ENCODE data around the gene TNNT2.

Gene TNNT2

GRCh38 chr1:201408834-201409200 lies 31.3 kb upstream of the TNNT2 start:
- Mint-ChIP-seq H3K27ac (no peak overlapping the region), H3K4me3 (no peak overlapping the region), H3K36me3 (no peaks in the 10 kb centered on the region), H3K27me3 (peaks cover 16% of the 10 kb centered on the region), H3K4me1 (peaks cover 12% of the 10 kb centered on the region), H3K9me3 (no peaks in the 10 kb centered on the region)
- no peak for DNase-seq (ENCODE audit: low spot score in 2 of 2)
- no peak for ATAC-seq (ENCODE audit: low read depth)

DNA sequence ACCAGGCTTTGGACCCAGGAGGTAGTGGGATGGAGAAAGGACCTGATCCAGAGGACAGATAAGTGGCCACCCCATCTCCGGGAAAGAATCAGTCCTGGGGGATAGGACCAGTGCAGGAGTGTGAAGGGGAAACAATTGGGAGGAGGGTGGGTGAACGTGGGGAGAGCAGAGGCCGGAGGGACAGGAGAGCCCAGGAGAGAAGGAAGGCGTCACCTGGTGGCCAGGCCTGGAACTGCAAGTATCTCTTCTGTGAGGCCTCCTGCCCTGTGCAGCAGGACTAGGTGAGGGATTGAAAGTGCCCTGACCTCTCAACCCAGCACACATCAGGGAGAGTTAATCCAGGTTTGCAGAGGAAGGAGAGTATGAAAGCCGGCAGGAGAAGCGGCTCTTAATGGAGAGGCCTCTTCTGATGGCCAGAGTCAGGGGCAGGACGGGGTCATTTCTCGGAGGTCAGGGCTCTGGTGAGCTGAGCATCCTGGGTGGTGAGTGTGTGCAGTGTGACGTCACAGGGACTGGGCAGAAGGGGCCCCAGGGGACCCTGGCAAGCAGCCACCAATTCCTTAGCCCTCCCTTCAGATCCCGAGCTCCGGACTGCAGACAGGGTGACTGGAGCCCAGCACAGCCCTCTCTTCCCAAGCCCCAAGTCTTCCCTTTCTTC lies 30.8 kb upstream of the TNNT2 start:
- no peaks in the 10 kb centered on the region for H3K9me3 Mint-ChIP-seq
- DNase-seq (ENCODE audit: low spot score in 2 of 2) (peak; percentile 52 to 64), ATAC-seq (ENCODE audit: low read depth) (peak; percentile 65)
- H3K36me3 Mint-ChIP-seq = no peaks in the 10 kb centered on the region
- peaks cover 12% of the 10 kb centered on the region for H3K4me1 Mint-ChIP-seq
- no peak overlapping the region for H3K27ac Mint-ChIP-seq
- H3K4me3 Mint-ChIP-seq = no peak overlapping the region
- peaks cover 16% of the 10 kb centered on the region for H3K27me3 Mint-ChIP-seq

DNA sequence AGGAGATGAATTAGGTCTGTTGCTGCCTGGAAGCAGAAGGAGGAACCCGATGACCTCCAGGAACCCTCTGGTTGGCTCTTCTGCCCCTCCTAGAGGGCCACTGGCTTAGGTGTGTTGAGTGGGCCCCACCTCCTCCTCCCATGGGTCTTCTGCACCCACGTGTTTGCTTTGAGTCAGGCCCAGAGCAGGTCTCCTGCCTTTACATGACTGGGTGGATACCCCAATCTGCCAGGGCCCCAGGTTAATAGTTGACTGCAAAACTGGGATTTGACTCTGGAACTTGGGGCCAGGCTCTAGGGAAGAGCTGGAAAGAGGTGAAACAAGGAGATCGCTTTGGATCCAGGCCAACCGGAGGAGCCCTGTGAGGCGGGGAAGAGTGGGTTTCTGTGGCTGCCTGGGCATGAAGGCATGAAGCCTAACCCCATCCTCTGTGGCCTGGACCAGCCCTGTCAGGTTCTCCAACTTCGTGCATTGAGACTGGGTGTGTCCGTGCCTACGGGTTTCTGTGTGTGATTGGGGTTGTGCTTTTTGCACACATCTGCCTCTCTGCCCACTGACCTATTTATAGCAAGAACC lies 29.4 kb upstream of the TNNT2 start:
- peaks cover 16% of the 10 kb centered on the region for H3K27me3 Mint-ChIP-seq
- H3K4me1 Mint-ChIP-seq = peaks cover 12% of the 10 kb centered on the region
- DNase-seq (ENCODE audit: low spot score in 2 of 2) (no peak), ATAC-seq (ENCODE audit: low read depth) (no peak)
- H3K4me3 Mint-ChIP-seq = no peak overlapping the region
- H3K9me3 Mint-ChIP-seq = no peaks in the 10 kb centered on the region
- no peak overlapping the region for H3K27ac Mint-ChIP-seq
- H3K36me3 Mint-ChIP-seq = no peaks in the 10 kb centered on the region

DNA sequence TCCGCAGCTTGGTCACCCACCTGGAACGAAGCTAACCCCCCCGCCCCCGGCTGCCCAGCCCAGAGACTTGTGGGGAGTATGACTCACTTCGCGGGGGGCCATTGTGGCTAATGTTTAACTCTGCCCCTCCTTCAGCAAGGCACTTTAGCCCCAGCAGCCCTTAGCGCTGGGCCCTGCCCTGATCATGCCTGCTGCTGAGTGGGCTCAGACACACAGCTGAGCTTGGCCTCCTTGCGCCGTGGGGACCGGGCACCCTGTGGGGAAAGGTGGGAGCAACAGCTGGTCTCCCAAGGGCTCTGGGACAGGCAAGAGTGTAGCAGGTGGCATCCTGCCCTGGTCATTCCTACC lies 28.0 kb upstream of the TNNT2 start:
- Mint-ChIP-seq H3K27me3 (peaks cover 16% of the 10 kb centered on the region), H3K4me3 (no peak overlapping the region), H3K9me3 (no peaks in the 10 kb centered on the region), H3K4me1 (peaks cover 12% of the 10 kb centered on the region), H3K27ac (no peak overlapping the region), H3K36me3 (no peaks in the 10 kb centered on the region)
- DNase-seq (ENCODE audit: low spot score in 2 of 2) (no peak), ATAC-seq (ENCODE audit: low read depth) (no peak)

DNA sequence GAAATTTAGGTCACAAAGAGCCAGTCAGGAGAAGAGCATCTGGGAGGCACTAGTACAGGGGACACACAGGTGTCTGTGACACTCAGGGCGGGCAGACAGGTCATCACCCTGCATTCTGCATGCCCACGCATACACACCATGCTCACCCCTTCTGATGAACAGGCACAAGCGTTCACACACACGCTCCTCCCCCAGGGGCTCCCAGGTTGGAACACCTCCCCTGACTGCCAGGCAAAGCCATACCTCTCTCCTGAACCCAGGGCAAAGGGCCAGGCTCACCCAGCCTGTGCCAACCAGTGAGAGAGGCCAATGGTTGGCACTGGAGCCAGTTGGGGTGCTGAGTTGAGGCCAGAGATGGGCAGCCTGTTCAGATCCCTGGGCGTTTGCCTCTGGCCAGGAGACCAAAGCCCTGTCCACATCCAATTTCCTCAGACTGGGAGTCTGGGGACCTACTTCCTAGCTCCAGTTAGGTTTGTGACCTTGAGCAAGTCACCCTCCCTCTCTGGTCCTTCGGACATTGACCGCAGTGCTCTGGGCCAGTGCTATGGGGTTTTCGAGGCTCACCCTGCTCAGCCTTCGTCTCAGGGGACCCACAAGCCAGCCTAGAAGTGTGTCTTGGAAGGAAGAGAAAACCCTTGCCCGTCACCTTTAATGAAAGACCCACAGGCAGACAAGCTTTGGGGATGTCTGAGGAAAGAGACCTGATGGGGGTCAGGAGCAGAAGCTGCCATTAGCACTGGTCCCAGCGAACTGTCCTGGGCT lies 27.4 kb upstream of the TNNT2 start:
- Mint-ChIP-seq H3K27me3 (peaks cover 14% of the 10 kb centered on the region), H3K27ac (no peak overlapping the region), H3K9me3 (no peaks in the 10 kb centered on the region), H3K4me3 (no peak overlapping the region), H3K4me1 (peaks cover 12% of the 10 kb centered on the region), H3K36me3 (no peaks in the 10 kb centered on the region)
- no peak for DNase-seq (ENCODE audit: low spot score in 2 of 2)
- no peak for ATAC-seq (ENCODE audit: low read depth)

DNA sequence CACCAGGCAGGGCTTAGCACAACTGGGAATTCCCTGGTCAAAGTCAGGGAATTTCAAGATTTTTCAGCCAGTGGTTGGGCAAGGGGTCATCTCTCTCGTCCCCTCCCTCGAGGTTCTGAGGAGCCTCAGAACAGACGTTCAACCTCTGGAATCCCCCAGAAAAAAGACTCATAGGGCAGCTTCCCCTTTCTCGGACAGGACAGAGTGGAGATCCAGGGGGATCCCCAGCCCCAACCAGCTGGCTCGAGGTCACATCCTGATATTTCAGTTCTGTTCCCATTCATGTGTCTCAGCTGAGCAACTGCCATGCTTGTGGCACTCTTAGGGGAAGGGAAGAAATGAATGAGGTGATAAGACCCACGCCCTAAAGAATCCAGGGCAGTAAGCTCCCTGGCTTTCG lies 26.6 kb upstream of the TNNT2 start:
- H3K4me3 Mint-ChIP-seq = no peak overlapping the region
- H3K4me1 Mint-ChIP-seq = peaks cover 12% of the 10 kb centered on the region
- no peak overlapping the region for H3K27ac Mint-ChIP-seq
- no peak for ATAC-seq (ENCODE audit: low read depth)
- no peaks in the 10 kb centered on the region for H3K9me3 Mint-ChIP-seq
- H3K36me3 Mint-ChIP-seq = no peaks in the 10 kb centered on the region
- no peak for DNase-seq (ENCODE audit: low spot score in 2 of 2)
- H3K27me3 Mint-ChIP-seq = peaks cover 11% of the 10 kb centered on the region

GRCh38 chr1:201403359-201403758 lies 25.9 kb upstream of the TNNT2 start:
- DNase-seq (ENCODE audit: low spot score in 2 of 2) (no peak), ATAC-seq (ENCODE audit: low read depth) (no peak)
- H3K4me3 Mint-ChIP-seq = no peak overlapping the region
- H3K4me1 Mint-ChIP-seq = peaks cover 12% of the 10 kb centered on the region
- H3K27ac Mint-ChIP-seq = no peak overlapping the region
- no peaks in the 10 kb centered on the region for H3K9me3 Mint-ChIP-seq
- H3K27me3 Mint-ChIP-seq = peaks cover 11% of the 10 kb centered on the region
- H3K36me3 Mint-ChIP-seq = no peaks in the 10 kb centered on the region

- no peak for DNase-seq (ENCODE audit: low spot score in 2 of 2)
- no peaks in the 10 kb centered on the region for H3K36me3 Mint-ChIP-seq
- H3K27ac Mint-ChIP-seq = no peak overlapping the region
- ATAC-seq (ENCODE audit: low read depth) = no peak
- no peaks in the 10 kb centered on the region for H3K9me3 Mint-ChIP-seq
- peaks cover 6% of the 10 kb centered on the region for H3K4me1 Mint-ChIP-seq
- peaks cover 13% of the 10 kb centered on the region for H3K27me3 Mint-ChIP-seq
- H3K4me3 Mint-ChIP-seq = no peak overlapping the region
Measured at GRCh38 chr1:201401700-201402099, 24.2 kb upstream of the TNNT2 start.

DNA sequence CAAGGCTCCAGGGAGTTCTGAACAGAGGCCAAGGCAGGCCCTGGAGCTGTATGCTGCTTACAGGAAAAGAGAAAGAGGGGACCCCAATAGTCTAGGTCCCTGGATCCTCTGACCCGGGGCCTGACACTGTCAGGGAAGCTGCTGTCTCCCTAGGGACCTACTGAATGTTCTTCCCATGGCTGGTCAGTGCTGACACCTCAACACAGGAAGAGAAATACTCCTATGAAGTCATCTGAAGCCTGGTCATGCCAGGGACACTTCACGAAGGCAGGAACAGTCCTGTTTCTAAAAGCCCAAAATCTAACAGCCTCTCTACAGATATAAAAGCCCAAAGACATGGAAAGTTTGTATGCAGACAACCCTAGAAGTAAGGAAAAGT lies 23.4 kb upstream of the TNNT2 start:
- no peak for ATAC-seq (ENCODE audit: low read depth)
- peaks cover 13% of the 10 kb centered on the region for H3K27me3 Mint-ChIP-seq
- DNase-seq (ENCODE audit: low spot score in 2 of 2) = no peak
- no peak overlapping the region for H3K4me3 Mint-ChIP-seq
- H3K9me3 Mint-ChIP-seq = no peaks in the 10 kb centered on the region
- no peak overlapping the region for H3K27ac Mint-ChIP-seq
- no peaks in the 10 kb centered on the region for H3K36me3 Mint-ChIP-seq
- peaks cover 4% of the 10 kb centered on the region for H3K4me1 Mint-ChIP-seq

GRCh38 chr1:201400212-201400851 lies 22.9 kb upstream of the TNNT2 start:
- DNase-seq (ENCODE audit: low spot score in 2 of 2) (no peak), ATAC-seq (ENCODE audit: low read depth) (no peak)
- Mint-ChIP-seq H3K9me3 (no peaks in the 10 kb centered on the region), H3K27me3 (peaks cover 14% of the 10 kb centered on the region), H3K27ac (no peak overlapping the region), H3K36me3 (no peaks in the 10 kb centered on the region), H3K4me3 (no peak overlapping the region), H3K4me1 (no peaks in the 10 kb centered on the region)

DNA sequence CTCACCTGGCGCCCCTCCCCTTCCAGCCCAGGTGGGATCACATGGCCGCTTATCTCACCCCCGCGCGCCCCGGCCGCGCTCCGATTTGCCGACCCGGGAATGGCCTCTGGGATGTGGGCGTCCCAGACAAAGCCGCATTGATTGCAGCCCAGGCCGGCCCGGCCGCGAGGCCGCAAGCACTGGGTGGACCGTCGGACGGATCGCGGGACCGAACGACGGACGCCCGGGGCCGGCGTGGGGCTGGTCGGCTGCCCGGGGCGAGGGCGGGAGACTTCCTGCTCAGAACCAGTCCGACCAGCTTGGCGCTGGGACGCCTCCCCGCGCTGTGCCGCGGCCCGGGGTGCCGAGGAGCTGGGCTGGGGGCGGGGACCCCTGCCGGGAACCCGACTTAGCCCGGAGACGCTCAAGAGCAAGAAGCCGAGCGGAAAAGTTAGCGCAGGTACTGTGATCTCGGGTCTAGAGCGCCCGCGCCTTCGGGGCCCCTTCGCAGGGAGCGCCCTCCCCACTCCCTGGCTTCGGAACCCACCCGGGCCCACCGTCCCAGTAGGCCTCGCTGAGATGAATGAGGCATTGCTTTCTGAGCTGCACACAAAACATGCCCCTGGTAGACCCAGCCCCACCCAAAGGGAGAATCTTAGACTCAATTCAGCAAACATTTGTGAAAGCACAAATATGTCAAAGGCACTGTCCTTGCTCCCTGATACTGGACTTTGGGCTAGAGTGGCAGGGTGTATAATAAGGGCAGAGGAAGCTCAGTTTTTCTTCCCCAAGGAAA lies 22.1 kb upstream of the TNNT2 start:
- DNase-seq (ENCODE audit: low spot score in 2 of 2) = no peak
- Mint-ChIP-seq H3K27me3 (peaks cover 15% of the 10 kb centered on the region), H3K36me3 (no peaks in the 10 kb centered on the region), H3K27ac (no peak overlapping the region), H3K4me1 (no peaks in the 10 kb centered on the region), H3K9me3 (no peaks in the 10 kb centered on the region), H3K4me3 (no peak overlapping the region)
- ATAC-seq (ENCODE audit: low read depth) = no peak

DNA sequence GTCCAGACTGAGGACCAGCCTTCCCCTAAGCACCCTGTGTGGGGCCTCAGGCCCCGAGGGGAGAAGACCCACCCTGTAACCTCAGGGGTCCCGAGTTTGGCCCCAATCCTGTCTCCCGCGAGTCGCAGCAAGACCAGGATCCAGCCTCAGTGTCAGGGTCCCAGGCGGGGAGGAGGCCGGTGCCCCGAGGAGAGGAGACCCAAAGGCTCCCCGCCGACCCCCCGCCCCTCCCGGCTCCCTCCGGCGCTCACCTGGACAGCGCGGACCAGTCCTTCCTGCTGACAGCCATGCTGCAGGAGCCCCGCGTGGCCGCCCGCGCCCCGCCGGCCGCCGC lies 21.5 kb upstream of the TNNT2 start, which contains the start of gene LAD1:
TSS of gene LAD1 (minus strand) at position 307 of the 334 bp plus-strand sequence. CDS start at position 289, 18 bp downstream.
- H3K9me3 Mint-ChIP-seq = no peaks in the 10 kb centered on the region
- no peak within 1 kb of the TSS for H3K27ac Mint-ChIP-seq
- H3K36me3 Mint-ChIP-seq = no peaks in the 10 kb centered on the region
- H3K4me1 Mint-ChIP-seq = no peaks in the 10 kb centered on the region
- DNase-seq (ENCODE audit: low spot score in 2 of 2) (no peak), ATAC-seq (ENCODE audit: low read depth) (no peak)
- H3K4me3 Mint-ChIP-seq = no peak within 1 kb of the TSS
- H3K27me3 Mint-ChIP-seq = peaks cover 15% of the 10 kb centered on the region

DNA sequence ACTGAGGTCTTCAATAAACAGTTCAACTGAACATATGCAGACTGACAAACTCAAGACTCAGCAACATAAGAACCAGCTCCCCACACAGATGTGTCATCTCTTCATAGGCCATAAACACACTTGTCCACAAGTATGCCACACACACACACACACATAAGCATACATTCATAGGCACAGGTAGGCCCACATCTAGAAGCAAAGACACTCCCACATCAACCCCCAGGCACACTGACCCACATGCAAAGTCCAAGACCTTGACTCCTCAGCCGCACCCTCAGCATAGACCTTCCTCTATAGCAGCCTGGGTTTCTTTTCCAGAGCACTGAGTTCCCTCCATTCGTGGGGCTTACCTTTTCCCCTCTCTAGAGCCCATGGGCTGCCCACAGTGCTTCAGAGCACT lies 20.2 kb upstream of the TNNT2 start:
- no peaks in the 10 kb centered on the region for H3K36me3 Mint-ChIP-seq

More for the DNA sequence above, 20.2 kb upstream of the TNNT2 start:
- DNase-seq (ENCODE audit: low spot score in 2 of 2) (no peak), ATAC-seq (ENCODE audit: low read depth) (no peak)
- Mint-ChIP-seq H3K27me3 (peaks cover 15% of the 10 kb centered on the region), H3K9me3 (no peaks in the 10 kb centered on the region), H3K4me3 (no peak overlapping the region), H3K27ac (no peak overlapping the region), H3K4me1 (no peaks in the 10 kb centered on the region)

Measured in memory B cell (primary cell).